HFF-Myc (cell line): ENCODE measurements around the gene CXCL11.
"Not testable (repeated sequence)": the region's sequence is repeated elsewhere in the genome, so short reads cannot be mapped to it uniquely, and the experiment has no call there.

ENCODE experiments used
- DNase-seq: peaks from one replicate; pipeline ENCODE4 v3.0.0-alpha.2; 2011; ENCODE audit warnings: low read depth; ENCODE audit errors: extremely low read depth
- H3K4me3 ChIP-seq: replicated peaks from 2 replicates; pipeline ENCODE4 v1.5.1; 2011; ENCODE audit warnings: low read depth, mild to moderate bottlenecking, control low read depth, low read length
- TF ChIP-seq, protein P1 (sequence below): IDR thresholded peaks from 2 replicates; pipeline ENCODE4 v1.5.1; 2012; ENCODE audit warnings: mild to moderate bottlenecking, low read depth, low read length, control low read depth; ENCODE audit errors: missing control alignments

The CXCL11 gene

DNA sequence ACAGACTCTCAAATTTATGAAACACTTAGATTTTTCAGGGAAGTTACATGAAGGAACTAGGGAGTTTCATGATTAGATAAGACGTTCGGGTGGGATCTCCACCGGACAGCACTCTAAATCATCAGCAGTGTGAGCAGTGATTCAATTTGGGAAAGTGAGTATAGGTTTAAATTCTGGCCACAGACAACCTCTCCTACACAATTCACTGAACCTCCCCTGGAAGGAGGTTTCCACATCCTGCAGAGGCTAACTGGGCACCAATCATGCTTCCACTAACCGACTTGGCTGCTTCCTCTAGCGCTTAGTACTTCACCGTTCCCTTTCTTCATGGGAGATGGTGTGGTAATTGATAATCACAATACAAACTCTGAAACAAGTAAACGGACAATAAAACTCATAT is 34.2 kb downstream of the CXCL11 start:
- no peak for DNase-seq

DNA sequence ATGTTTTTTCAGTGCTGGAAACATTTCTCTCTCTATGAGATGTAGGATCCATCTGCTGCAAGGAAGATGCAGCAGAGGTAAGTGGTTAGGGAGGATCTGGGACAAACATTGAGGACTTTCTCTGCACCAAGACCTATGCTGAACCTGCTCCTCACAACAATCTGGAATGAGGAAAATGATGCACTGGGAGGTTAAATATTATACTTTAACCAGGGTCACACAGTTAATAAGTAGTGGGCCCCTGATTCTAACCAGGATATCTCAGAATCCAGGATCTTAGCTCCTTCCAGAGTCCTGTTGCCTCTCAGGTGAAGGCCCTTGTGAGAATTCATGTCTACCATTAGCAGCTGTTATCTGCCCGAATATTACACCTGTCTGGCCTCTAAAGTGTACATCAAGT is 35.6 kb downstream of the CXCL11 start:
- no peak overlapping the region for H3K4me3 ChIP-seq
- no peak for DNase-seq
- TF ChIP-seq, protein P1, sequence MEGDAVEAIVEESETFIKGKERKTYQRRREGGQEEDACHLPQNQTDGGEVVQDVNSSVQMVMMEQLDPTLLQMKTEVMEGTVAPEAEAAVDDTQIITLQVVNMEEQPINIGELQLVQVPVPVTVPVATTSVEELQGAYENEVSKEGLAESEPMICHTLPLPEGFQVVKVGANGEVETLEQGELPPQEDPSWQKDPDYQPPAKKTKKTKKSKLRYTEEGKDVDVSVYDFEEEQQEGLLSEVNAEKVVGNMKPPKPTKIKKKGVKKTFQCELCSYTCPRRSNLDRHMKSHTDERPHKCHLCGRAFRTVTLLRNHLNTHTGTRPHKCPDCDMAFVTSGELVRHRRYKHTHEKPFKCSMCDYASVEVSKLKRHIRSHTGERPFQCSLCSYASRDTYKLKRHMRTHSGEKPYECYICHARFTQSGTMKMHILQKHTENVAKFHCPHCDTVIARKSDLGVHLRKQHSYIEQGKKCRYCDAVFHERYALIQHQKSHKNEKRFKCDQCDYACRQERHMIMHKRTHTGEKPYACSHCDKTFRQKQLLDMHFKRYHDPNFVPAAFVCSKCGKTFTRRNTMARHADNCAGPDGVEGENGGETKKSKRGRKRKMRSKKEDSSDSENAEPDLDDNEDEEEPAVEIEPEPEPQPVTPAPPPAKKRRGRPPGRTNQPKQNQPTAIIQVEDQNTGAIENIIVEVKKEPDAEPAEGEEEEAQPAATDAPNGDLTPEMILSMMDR, result no peak

More for the DNA sequence above, 34.2 kb downstream of the CXCL11 start:
- H3K4me3 ChIP-seq, result no peak overlapping the region
- TF ChIP-seq, protein P1, result no peak

DNA sequence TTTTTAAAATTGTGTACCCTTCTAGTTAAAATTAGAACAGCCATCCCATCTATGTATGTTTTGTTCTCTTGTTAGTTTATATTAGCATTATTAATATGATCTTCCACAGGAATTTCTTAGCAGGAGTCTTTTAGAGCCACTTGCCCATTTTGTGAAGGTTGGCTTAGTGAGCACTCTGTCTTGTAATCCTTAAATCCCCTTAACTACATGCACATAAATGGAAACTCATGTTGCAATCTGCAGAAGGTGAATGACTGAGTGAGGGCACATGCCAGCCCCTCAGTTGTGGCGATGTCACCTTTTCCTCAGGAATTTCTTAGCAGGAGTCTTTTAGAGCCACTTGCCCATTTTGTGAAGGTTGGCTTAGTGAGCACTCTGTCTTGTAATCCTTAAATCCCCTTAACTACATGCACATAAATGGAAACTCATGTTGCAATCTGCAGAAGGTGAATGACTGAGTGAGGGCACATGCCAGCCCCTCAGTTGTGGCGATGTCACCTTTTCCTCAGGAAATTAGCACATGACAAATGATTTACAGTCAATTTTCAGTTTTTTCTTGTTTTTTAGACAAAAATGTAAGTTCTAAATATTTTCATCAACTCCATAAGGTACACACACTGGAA is 37.2 kb downstream of the CXCL11 start:
- not testable (repeated sequence) for DNase-seq

DNA sequence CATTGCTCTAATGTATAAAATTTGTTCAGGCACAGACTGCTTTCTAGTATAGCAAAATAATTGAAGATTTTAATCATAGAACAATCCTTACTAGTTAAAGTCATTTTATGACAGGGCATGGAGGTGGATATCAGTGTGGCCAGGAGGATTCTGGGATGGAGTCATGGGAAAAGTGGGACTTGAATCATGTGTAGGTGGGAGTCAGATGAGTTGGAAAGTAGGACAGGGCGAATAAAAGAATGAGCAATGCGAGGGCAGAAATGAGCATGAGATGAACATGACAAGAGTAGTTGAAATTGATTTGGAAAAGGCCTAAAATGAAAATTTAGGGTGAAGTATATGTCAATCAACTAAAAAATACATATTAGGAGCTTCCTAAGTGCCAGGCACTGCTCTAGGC is 37.9 kb downstream of the CXCL11 start:
- H3K4me3 ChIP-seq, result no peak overlapping the region
- TF ChIP-seq, protein P1, result no peak
- no peak for DNase-seq

More for the DNA sequence above, 37.2 kb downstream of the CXCL11 start:
- H3K4me3 ChIP-seq, result not testable (repeated sequence)

DNA sequence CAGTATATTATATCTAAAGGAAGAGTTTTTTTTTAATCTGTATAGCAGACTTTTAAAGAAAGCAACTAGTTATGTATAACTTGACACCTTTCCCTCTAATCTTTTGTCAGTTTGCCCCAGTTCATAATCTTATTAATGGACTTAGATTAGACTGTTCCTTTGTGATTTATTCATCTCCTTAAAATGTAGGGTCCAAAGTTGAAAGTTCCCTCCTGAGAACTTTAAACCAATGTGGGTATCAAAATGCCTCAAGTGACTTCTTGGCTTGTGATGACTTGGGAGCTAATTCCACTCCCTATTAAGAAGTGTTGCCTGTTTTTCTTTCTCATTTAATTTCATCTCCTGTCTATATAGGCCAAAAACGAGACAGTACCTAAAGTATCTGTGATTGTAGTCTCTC is 38.8 kb downstream of the CXCL11 start:
- no peak overlapping the region for H3K4me3 ChIP-seq
- TF ChIP-seq, protein P1, result no peak
- DNase-seq, result no peak

DNA sequence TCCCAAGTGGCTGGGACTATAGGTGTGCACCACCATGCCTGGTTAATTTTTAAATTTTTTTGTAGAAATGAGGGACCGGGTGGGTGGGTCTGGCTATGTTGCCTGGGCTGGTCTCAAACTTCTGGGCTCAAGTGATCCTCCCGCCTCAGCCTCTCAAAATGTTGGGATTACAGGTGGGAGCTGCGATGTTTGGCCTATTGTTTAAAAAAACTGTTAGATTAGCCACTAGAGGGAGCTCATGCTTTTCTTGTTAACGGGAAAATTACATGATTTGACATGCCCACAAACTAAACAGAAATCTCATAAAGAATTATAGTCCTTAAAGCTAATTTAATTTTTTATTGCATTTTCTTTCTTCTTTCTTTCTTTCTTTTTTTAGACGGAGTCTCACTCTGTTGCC is 40.1 kb downstream of the CXCL11 start:
- TF ChIP-seq, protein P1, result peak; percentile 31
- H3K4me3 ChIP-seq, result no peak overlapping the region
- DNase-seq, result peak; percentile 43

DNA sequence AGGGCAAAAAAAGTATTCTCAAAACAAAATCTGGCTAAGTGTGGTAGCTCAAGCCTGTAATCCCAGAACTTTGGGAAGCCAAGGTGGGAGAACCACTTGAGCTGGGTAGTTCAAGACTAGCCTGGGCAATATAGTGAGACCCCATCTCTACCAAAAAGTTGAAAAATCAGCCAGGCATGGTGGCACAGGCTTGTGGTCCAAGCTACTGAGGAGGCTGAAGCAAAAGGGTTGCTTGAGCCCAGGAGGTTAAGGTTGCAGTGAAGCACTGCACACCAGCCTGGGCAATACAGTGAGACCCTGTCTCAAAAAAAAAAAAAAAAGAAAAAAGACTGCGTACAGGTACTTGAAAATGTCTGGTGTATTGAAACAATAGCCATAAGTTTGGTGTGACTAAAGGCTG is 43.4 kb downstream of the CXCL11 start:
- H3K4me3 ChIP-seq, result no peak overlapping the region
- TF ChIP-seq, protein P1, result no peak
- no peak for DNase-seq
